MCF 10A (cell line): ENCODE data around the gene THRB. TPM values are rescaled to one million over a fixed set of nuclear protein-coding genes. Genes with fewer than 3 reads are reported as not detected.
"Not testable (repeated sequence)": the region's sequence is repeated elsewhere in the genome, so short reads cannot be mapped to it uniquely, and the experiment has no call there.

ENCODE experiments used
- BruUV-seq: library from RNA; stranded (reverse); fragments of 400-500 nt; replicated peaks from 2 replicates; lab custom pipeline; 2021; lab: Mats Ljungman, UMichigan
- CTCF ChIA-PET: fragments of 300-600 bp; sonication (Branson Sonifier 250); formaldehyde crosslinking; extraction: SDS; loops from one replicate; lab custom pipeline; 2021; ENCODE audit warnings: antibody characterized with exemption, inconsistent platforms; lab: Yijun Ruan, JAX
- POLR2A ChIA-PET: fragments of 300-600, 350-650 bp; sonication (Branson Sonifier 250); formaldehyde crosslinking; extraction: SDS; loops from one replicate; lab custom pipeline; 2020; ENCODE audit warnings: antibody characterized with exemption, inconsistent platforms; lab: Yijun Ruan, JAX
- DNase-seq: peaks from one replicate; pipeline ENCODE4 v3.0.0-alpha.2; 2018; ENCODE audit not compliant: unreplicated experiment
- H3K27ac Mint-ChIP-seq: one replicate; pipeline ENCODE4 v1.8.0; 2022; ENCODE audit warnings: mild to moderate bottlenecking, low read depth, mixed read lengths; ENCODE audit not compliant: unreplicated experiment
- H3K27me3 Mint-ChIP-seq: one replicate; pipeline ENCODE4 v1.8.0; 2022; ENCODE audit warnings: mixed read lengths; ENCODE audit not compliant: insufficient read depth, unreplicated experiment
- H3K36me3 Mint-ChIP-seq: one replicate; pipeline ENCODE4 v1.8.0; 2022; ENCODE audit warnings: mild to moderate bottlenecking, moderate library complexity, mixed read lengths; ENCODE audit not compliant: insufficient read depth, unreplicated experiment
- H3K4me1 Mint-ChIP-seq: one replicate; pipeline ENCODE4 v1.8.0; 2022; ENCODE audit warnings: mixed read lengths; ENCODE audit not compliant: insufficient read depth, unreplicated experiment
- H3K4me3 Mint-ChIP-seq: one replicate; pipeline ENCODE4 v1.8.0; 2022; ENCODE audit warnings: mild to moderate bottlenecking, moderate library complexity, mixed read lengths; ENCODE audit not compliant: unreplicated experiment
- H3K9me3 Mint-ChIP-seq: one replicate; pipeline ENCODE4 v1.8.0; 2022; ENCODE audit warnings: mixed read lengths; ENCODE audit not compliant: unreplicated experiment
- CTCF ChIP-seq: fragments of 200-600 bp; IDR thresholded peaks from one replicate; pipeline ENCODE4 v1.8.0; 2022; ENCODE audit warnings: antibody characterized with exemption, mild to moderate bottlenecking; ENCODE audit not compliant: unreplicated experiment
- intact Hi-C: fragments of 100-400 bp; cut with micrococcal nuclease; formaldehyde crosslinking; loops from 2 replicates; pipeline ENCODE4 v1.14.1; 2022
- total RNA-seq: library from RNA; stranded (reverse); gene quantifications from 2 replicates; pipeline ENCODE4 v1.2.3, GENCODE V29; 2022

THRB gene
- total RNA-seq, 1 experiment from 2014 or later: 4.2 TPM

GRCh38 chr3:24400450-24400849 lies 94.2 kb downstream of the THRB start:
- Mint-ChIP-seq H3K9me3 (no peaks in the 10 kb centered on the region), H3K27me3 (no peaks in the 10 kb centered on the region), H3K36me3 (peaks cover 4% of the 10 kb centered on the region), H3K4me3 (no peak overlapping the region), H3K27ac (no peak overlapping the region), H3K4me1 (no peaks in the 10 kb centered on the region)
- BruUV-seq: no TSS peak
- ChIA-PET CTCF (interaction anchor here (0.7 to 1.5 kb wide), 2 partner anchors 11 to 50 kb away, joined by 3 to 6 read pairs; no protein-coding TSS in a partner anchor), POLR2A (no interaction called here)
- intact Hi-C loops: no loop called here
- no peak for TF ChIP-seq CTCF
- DNase-seq: no peak

- no peak for DNase-seq
- CTCF ChIA-PET: interaction anchor here (1.5 kb wide), 1 partner anchor 11 kb away, joined by 6 read pairs; no protein-coding TSS in a partner anchor
- H3K4me3 Mint-ChIP-seq: no peak overlapping the region
- H3K4me1 Mint-ChIP-seq: no peaks in the 10 kb centered on the region
- intact Hi-C loops: no loop called here
- no peak overlapping the region for H3K27ac Mint-ChIP-seq
- H3K27me3 Mint-ChIP-seq: no peaks in the 10 kb centered on the region
- POLR2A ChIA-PET: interaction anchor here (1.1 kb wide), 1 partner anchor 21 kb away, joined by 4 read pairs; no protein-coding TSS in a partner anchor
- no peaks in the 10 kb centered on the region for H3K9me3 Mint-ChIP-seq
- TF ChIP-seq CTCF: no peak
- peaks cover 4% of the 10 kb centered on the region for H3K36me3 Mint-ChIP-seq
- no TSS peak for BruUV-seq
These were observed 94.6 kb downstream of the THRB start for GRCh38 chr3:24400015-24400414.

GRCh38 chr3:24399614-24400013 lies 95.0 kb downstream of the THRB start:
- intact Hi-C loops: no loop called here
- CTCF ChIA-PET: interaction anchor here (1.5 kb wide), 1 partner anchor 10 kb away, joined by 6 read pairs; no protein-coding TSS in a partner anchor
- POLR2A ChIA-PET: interaction anchor here (0.9 to 1.1 kb wide), 2 partner anchors 10 to 21 kb away, joined by 4 read pairs; no protein-coding TSS in a partner anchor
- Mint-ChIP-seq H3K36me3 (peaks cover 4% of the 10 kb centered on the region), H3K27ac (no peak overlapping the region), H3K27me3 (no peaks in the 10 kb centered on the region), H3K9me3 (no peaks in the 10 kb centered on the region), H3K4me3 (no peak overlapping the region), H3K4me1 (no peaks in the 10 kb centered on the region)
- no peak for DNase-seq
- BruUV-seq: no TSS peak
- TF ChIP-seq CTCF: no peak

- CTCF ChIA-PET, DNase-seq, H3K27me3 Mint-ChIP-seq, BruUV-seq, H3K9me3 Mint-ChIP-seq, H3K27ac Mint-ChIP-seq, intact Hi-C loops, H3K4me1 Mint-ChIP-seq, H3K36me3 Mint-ChIP-seq, H3K4me3 Mint-ChIP-seq: not testable (repeated sequence)
- POLR2A ChIA-PET: interaction anchor here (0.9 kb wide), 1 partner anchor 9 kb away, joined by 4 read pairs; no protein-coding TSS in a partner anchor
These were observed 95.9 kb downstream of the THRB start for GRCh38 chr3:24398712-24399111.
